ENCODE measurements around the gene SPEM2. TPM values are rescaled to one million over a fixed set of nuclear protein-coding genes. Genes with fewer than 3 reads are reported as not detected.

The SPEM2 gene
- total RNA-seq, 1 experiment from 2014 or later: not detected

DNA sequence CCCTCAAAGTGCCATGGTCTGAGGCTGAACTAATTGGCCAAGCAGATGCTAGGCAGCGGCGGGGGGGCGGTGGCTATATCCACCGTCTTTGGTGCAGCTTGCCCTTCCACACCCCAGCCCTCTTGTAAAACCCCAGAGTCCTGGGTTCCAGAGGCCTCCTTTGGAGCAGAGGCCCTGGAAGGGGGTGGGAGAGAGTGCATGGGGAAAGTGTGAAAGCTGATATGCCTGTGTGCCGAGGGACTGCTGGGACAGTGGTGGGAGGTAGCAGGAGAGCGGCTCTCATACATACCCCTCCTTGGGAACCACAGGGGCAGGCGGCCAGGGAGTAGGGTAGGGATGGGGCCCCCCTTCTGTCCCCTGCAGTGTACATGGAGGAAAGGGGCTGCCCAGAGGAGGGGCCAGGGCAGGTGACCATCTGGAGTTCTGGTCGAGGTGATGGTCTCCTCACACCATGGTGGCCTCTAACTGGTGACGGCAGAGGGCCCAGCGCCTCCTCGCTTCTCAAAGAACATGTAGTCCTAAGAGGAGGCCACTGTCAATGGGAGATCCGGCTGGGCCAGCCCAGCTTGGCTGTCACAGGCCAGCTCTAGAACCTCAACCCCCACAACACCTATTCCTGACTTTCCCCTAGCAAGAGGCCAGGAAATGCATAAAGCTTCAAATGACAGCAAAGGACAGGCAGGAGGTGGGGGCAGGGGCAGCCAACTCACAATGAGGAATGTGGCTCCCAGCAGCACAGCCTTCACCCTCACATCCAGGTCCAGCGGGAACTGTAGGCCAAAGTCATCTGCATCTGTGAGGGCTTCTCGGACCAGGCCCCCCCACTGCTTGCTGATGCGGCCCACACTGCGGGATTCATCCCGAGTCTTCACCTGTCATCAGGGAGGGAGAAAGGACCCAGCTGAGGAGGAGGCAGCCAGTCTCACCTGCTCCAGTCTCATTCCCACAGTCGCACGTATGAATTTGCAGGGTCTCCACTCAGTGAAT lies 35.2 kb upstream of the SPEM2 start:
- Histone ChIP-seq H3K4me1 (ENCODE audit: insufficient read depth, low read length) (peaks cover 4% of the 10 kb centered on the region; the same call in 1 of the 2 replicates), H3K9me3 (ENCODE audit: low read length) (no peaks in the 10 kb centered on the region), H3F3A (ENCODE audit: low read length, unreplicated experiment) (no peaks in the 10 kb centered on the region), H3K27me3 (ENCODE audit: low read length) (no peaks in the 10 kb centered on the region), H3K4me3 (ENCODE audit: low read length) (no peak overlapping the region), H3K9ac (ENCODE audit: low read length) (no peak overlapping the region), H3K9me2 (replicated peaks; ENCODE audit: low read length) (no peaks in the 10 kb centered on the region), H3K36me3 (ENCODE audit: low read depth, low read length) (no peaks in the 10 kb centered on the region; the same call in 1 of the 2 replicates), H3K27ac (ENCODE audit: low read length) (no peak overlapping the region), H2AFZ (ENCODE audit: low read length) (no peak overlapping the region), H4K20me1 (ENCODE audit: low read length) (no peaks in the 10 kb centered on the region), H3K4me2 (ENCODE audit: low read length) (no peak overlapping the region), H3K79me2 (ENCODE audit: low read length) (peaks cover 16% of the 10 kb centered on the region)
- ChIA-PET CTCF (no interaction called here), POLR2A (ENCODE audit: unreplicated experiment) (no interaction called here)
- DNase-seq (no peak), ATAC-seq (no peak)
- TF ChIP-seq EZH2 (IDR thresholded peaks at IDR 0.05; ENCODE audit: low read length, unreplicated experiment): no peak
- no peak for TF ChIP-seq EZH2phosphoT487 (IDR thresholded peaks at IDR 0.05; ENCODE audit: borderline replicate concordance, low read length)
- no peak for TF ChIP-seq CTCF (conservative IDR thresholded peaks at IDR 0.05; ENCODE audit: low read depth, low read length)
- intact Hi-C loops (cut with micrococcal nuclease): no loop called here
- BruUV-seq (replicated peaks): TSS peak; percentile 17

DNA sequence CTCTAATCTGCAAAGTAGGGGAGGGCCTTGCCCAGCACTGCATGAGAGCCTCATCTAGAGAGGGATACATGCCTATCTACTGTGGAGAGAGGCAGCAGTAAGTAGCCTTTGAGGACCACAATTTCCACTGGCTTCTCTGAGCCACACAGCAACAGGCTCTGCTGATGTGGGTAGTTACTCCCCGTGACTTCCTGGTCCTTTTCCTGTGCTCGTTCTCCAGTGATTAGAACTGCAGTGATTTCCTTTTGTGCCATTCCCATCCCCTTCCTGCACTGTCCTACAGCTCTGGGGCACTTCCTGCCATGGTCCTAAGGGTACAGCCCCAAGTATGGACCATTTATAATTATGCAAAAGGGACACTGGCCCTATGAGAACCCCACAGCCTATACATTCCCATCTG lies 34.1 kb upstream of the SPEM2 start:
- H3K9me3 ChIP-seq (ENCODE audit: low read length): no peaks in the 10 kb centered on the region
- no peak overlapping the region for H2AFZ ChIP-seq (ENCODE audit: low read length)
- H3K27me3 ChIP-seq (ENCODE audit: low read length): no peaks in the 10 kb centered on the region
- peaks cover 16% of the 10 kb centered on the region for H3K79me2 ChIP-seq (ENCODE audit: low read length)
- no peak for ATAC-seq
- intact Hi-C loops (cut with micrococcal nuclease): no loop called here
- H3K27ac ChIP-seq (ENCODE audit: low read length): no peak overlapping the region
- H3K4me3 ChIP-seq (ENCODE audit: low read length): no peak overlapping the region
- ChIA-PET POLR2A (ENCODE audit: unreplicated experiment) (no interaction called here), CTCF (no interaction called here)
- no peak for TF ChIP-seq CTCF (conservative IDR thresholded peaks at IDR 0.05; ENCODE audit: low read depth, low read length)
- TF ChIP-seq EZH2phosphoT487 (IDR thresholded peaks at IDR 0.05; ENCODE audit: borderline replicate concordance, low read length): no peak
- no peak for TF ChIP-seq EZH2 (IDR thresholded peaks at IDR 0.05; ENCODE audit: low read length, unreplicated experiment)
- H3K9me2 ChIP-seq (replicated peaks; ENCODE audit: low read length): no peaks in the 10 kb centered on the region
- BruUV-seq (replicated peaks): no TSS peak
- no peak overlapping the region for H3K4me2 ChIP-seq (ENCODE audit: low read length)
- H3F3A ChIP-seq (ENCODE audit: low read length, unreplicated experiment): no peaks in the 10 kb centered on the region
- H4K20me1 ChIP-seq (ENCODE audit: low read length): no peaks in the 10 kb centered on the region
- no peak for DNase-seq
- H3K9ac ChIP-seq (ENCODE audit: low read length): no peak overlapping the region
- no peaks in the 10 kb centered on the region; the same call in 1 of the 2 replicates for H3K36me3 ChIP-seq (ENCODE audit: low read depth, low read length)
- H3K4me1 ChIP-seq (ENCODE audit: insufficient read depth, low read length): peaks cover 4% of the 10 kb centered on the region; the same call in 1 of the 2 replicates
